ENCODE measurements around the gene NEK3.
"Not testable (repeated sequence)": the region's sequence is repeated elsewhere in the genome, so short reads cannot be mapped to it uniquely, and the experiment has no call there.

NEK3 gene, protein sequence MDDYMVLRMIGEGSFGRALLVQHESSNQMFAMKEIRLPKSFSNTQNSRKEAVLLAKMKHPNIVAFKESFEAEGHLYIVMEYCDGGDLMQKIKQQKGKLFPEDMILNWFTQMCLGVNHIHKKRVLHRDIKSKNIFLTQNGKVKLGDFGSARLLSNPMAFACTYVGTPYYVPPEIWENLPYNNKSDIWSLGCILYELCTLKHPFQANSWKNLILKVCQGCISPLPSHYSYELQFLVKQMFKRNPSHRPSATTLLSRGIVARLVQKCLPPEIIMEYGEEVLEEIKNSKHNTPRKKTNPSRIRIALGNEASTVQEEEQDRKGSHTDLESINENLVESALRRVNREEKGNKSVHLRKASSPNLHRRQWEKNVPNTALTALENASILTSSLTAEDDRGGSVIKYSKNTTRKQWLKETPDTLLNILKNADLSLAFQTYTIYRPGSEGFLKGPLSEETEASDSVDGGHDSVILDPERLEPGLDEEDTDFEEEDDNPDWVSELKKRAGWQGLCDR

DNA sequence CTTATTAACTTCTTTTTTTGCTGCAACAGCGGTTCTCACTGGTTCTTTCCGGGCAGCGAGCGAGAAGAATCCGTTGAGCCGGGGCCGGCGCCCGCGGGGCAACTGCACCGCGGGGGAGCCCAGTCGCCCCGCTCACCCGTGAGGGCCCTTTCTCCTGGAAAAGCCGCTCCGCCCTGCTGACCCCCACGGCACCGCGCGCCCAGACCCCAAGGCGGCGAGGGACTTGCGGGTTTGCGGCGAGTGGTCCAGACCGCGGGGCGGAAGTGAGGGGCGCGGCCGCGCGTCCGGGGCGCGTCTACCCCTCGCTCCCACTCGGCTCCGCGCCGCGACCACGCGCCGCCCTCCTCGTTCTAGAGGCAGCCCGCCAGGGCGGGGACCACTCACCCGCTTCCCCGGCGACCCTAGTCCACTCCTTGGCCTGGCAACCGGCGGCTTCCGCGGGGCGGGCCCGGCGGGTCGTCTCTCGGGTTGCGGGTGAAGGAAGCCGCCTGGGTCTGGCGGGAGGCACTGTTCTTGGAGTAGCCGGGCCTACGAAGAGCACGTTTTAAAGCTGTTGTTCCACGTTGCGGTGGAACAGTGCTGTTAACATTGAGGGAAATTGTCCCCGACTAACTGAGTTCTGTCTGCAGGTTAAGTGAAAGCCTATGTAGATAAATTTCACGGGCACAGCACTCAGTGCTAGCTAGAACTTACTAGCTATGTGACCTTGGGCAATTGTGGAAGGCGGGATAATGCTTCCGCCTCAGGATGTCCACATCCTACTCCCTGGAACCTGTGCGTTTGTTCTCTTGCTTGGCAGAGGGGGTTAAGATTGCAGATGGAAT lies at the start of gene NEK3:
NEK3 (minus strand) TSS at position 439 of the 824 bp plus-strand sequence. CDS start 3,406 bp downstream, outside the sequence.
- DNase-seq: peak; percentile 84

GRCh38 chr13:52208384-52208783 lies 49.0 kb upstream of the NEK3 start:
- not testable (repeated sequence) for DNase-seq

DNA sequence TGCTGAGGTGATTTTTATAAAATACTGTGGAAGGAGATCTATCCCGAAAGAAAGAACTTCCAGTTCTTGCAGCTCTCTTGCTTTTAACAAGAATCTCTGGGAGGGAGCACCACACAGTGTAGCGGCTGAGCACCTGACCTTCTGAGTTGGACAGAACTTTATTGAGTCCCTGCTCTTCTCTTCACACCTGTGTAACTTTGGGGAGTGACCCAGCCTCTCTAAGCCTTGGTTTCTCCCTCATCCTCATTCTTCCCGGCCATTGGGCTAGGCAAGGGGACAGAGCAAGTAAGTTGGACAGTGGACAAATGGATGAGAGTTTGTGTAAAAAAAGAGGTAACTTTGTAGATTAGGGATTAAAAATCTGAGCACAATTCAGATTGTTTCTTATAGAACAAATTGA lies 48.5 kb upstream of the NEK3 start:
- not testable (repeated sequence) for DNase-seq

DNA sequence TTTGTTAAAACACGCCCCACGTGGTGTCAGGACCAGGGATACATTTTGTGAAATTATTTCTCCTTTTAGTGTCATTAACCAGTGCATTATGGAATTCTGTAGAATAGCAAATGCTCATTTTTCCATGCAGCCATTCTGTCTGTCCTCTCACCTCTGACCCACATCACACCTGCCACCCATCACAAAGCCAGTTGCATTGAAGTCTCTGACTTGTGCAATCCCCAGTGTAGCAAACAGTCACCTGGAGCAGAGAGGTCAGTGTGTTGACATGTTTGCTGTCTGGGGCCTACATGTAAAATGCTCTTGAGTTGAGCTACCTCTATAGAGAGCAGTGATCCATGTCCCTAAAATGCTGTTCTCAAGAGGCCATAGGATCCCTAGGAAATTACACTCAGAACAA lies 47.9 kb upstream of the NEK3 start:
- DNase-seq: not testable (repeated sequence)

DNA sequence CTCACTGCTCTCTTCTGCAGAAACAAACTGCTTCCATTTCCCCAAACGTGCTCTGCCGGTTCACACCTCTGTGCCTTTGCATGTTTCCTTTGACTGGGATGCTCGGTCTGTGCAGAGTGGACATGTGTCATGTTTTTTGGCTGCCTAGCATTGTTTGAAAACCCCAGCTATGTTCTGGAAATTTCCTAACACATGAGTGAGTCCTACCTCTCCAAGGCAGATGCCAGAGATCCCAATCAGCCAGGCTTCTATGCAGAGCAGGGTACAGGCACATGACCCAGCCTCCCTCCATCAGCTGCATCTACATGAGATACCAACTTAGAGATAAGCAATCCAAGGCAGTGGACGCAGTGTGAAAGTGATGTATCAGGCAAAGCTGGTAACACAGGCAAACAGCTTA lies 45.1 kb upstream of the NEK3 start:
- DNase-seq: not testable (repeated sequence)

GRCh38 chr13:52203864-52204263 lies 44.5 kb upstream of the NEK3 start:
- not testable (repeated sequence) for DNase-seq

DNA sequence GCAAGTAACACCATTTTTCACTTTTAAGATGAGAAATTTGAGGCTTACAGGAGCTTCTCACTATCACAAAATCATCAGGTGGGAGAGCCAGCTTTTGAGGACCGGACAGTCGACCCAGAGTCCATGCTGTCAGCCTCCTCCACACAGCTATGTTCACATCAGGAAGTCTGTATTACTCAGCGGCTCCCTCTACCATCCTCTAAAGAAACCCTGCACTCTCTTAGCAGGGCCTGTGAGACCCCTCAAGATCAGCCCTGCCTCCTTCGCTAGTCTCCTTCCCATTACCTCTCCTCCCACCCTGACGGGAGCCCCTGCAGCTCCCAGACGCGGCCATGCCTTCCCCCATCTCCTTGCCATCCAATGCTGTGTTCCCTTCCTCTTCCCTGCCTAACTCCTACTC lies 43.1 kb upstream of the NEK3 start:
- not testable (repeated sequence) for DNase-seq

GRCh38 chr13:52201439-52202193 lies 42.2 kb upstream of the NEK3 start:
- DNase-seq: not testable (repeated sequence)

DNA sequence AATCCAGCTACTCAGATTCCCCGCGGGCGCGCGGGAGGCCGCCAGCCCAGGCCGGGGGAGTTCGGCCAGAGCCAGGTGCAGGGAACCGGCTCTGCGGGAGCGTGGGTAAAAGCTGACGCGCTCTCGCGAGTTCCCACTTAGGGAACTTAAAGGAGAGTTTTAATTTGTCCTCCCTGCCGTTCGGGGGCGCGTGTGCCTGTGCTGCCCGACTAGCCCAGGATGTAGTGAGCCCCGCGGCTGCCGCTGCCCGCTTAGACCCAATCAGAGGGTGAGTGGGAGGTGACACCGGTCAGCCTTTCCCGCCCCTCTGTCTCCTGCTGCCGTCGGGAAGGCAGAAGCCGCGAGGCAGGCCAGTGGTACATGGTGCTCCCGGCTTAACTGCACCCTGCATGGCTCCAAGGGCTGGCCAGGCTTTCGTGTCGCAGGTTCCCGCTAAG lies 36.0 kb upstream of the NEK3 start:
- DNase-seq: peak; percentile 66

DNA sequence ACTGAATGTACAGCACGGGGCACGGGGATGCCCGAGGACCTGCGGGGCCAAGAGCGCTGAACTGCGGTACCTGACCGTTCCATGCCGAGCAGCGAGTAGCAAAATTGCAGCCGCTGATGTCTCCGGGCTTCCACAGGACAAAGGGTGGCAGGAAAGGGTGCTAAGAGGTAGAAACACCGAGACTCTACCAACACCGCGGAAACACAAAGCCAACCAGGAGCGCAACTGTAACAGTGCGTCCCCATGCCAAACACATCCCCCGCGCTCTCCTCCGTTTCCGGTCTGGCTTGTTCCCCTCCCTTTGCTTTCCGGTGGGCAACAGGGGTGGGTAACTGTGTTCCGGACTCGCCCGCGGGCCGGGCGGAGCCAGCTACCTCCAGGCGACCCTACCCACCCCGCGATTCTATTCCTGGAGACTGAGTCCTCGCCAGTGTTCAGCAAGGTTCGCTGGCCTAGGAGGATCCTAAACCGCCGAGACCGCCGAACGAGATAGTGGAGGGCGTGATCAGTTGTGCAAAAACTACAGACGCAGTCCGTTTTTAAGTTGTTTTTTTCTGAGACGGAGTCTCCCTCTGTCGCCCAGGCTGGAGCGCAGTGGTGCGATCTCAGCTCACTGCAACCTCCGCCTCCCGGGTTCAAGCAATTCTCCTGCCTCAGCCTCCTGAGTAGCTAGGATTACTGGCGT lies 34.9 kb upstream of the NEK3 start:
- DNase-seq: peak; percentile 95

- DNase-seq: not testable (repeated sequence)
Measured at GRCh38 chr13:52193587-52194183, 34.3 kb upstream of the NEK3 start.

DNA sequence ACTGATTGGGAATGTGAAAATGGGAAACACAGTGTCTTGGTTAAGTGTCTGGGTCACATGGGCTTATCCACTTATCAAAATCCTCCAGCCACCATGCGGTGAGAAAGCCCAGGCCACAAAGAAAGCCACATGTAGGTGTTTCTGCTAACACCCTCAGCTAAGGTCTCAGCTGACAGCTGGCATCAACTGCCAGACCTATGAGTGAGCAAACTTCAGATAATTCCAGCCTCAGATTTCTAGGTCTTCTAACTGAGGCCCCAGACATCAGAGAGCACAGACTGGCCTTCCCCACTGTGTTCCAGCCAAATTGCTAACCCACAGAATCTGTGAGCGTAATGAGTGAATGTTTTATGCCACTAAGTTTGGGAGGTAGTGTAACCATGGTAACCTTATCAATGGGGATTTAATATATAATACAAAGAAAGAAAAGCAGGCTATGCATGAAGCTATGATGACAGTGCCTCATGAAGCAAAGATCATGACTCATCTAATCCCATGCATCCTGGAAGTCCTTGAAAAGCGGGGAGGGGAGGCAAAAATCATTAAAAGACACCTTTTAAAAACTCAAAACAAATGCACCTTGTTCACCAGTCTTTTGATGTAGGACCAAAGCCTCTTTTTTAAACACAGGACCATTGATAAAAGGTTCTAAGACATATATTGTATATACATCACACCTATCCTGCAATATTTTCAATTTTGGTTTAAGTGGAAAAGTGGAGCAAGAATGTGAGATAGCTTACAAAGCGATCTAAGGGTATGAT lies 28.2 kb upstream of the NEK3 start:
- not testable (repeated sequence) for DNase-seq

DNA sequence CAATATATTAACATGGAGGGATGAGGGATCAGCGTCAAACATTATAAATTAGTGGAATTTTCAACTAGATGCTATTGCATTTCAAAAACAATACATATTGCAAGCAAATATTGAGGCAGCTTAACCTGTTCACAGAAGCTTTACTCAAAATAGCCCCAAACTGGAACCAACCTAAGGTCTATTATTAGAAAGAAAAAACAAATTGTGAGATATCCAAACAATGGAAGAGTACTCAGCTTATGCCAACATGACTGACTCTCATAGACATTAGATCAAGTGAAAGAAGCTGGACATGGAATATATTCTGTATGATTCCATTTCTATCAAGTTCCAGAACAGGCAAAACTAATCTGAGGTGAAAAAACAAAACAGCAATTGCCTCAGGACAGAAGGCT lies 27.6 kb upstream of the NEK3 start:
- DNase-seq: no peak

GRCh38 chr13:52181316-52181954 lies 22.0 kb upstream of the NEK3 start:
- not testable (repeated sequence) for DNase-seq

GRCh38 chr13:52179925-52180324 lies 20.5 kb upstream of the NEK3 start:
- no peak for DNase-seq

DNA sequence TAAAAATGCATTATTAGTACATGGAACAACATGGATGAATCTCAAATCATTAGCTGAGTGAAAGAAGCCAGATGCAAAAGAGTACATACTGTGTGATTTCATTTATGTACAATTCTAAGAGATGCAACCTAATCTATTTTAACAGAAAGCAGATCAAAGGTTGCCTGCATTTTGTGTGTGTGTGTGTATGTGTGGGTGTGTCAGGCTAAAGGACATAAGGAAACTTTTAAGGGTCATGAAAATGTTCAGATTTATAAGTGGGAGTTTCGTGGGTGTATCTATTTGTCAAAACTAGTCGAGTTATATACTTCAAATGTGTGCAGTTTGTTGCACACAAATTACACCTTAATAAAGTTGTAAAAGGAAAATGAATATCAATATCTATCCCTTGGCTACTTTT lies 17.9 kb upstream of the NEK3 start:
- DNase-seq: no peak

GRCh38 chr13:52173970-52174369 lies 14.6 kb upstream of the NEK3 start:
- not testable (repeated sequence) for DNase-seq

DNA sequence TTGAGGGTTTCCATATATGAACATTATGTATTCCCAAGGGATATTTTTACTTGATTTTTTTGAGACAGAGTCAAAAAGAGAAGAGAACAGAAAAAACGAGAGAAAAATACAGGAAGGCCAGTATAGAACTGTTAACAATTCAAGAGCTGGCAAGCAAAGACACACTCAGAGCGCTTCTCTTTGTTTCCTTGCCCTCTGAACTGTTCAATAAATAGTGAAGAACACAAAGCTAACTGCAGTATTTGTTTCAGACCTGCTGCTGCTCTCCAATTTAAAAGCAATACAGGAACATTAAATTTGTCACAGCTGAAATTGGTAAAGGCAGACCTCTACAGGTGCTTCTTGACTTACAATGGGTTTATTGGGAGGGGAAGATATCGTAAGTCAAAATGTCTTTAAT lies 14.0 kb upstream of the NEK3 start:
- DNase-seq: no peak

DNA sequence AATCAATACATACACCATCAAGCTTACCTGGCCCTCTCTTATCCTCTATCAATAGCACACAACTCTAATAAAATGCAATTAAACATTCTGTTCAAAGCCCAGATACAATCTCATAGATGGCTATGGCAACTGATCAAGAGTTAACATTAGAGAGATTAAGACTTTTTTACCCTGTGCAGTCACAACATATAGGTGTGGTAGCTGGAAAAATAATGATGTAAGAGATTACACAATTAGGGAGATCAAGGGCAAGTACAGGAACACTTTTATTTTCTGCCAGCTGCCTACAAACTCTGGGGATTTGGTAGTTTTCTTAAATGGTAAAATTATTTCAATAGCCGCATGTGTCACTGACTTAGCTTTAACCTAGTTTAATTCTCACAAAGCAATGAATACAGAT lies 12.3 kb upstream of the NEK3 start:
- DNase-seq: not testable (repeated sequence)

DNA sequence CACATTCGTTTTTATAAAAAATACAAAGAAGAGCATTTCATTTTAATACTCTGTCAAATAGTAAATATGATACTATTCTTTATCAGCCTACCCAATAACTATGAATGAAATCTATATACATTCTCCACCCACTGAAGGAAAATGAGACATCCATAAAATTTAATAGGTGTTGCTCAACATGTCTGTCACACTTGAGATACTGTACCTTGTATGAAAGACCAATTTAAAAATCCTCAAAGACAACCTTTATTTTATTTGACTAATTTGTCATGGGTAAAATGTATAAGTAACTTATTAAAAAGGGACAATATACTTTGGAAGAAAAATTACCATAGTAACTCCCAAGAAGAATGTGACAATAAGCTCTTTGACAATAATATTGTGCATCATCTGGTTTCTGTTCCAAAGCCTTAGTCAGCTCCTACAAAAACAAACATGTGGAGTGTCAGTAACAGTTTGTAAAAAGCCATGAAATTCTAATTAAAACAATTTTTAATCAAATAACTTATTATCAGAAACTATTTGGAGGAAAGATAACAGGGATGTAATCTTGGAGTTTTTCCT lies 11.5 kb upstream of the NEK3 start:
- not testable (repeated sequence) for DNase-seq

Measured in right forelimb (tissue), 1 donor.